CD4-positive, alpha-beta T cell treated with Interleukin-6 for 4 hours (primary cell): ENCODE measurements around the gene CACNG7.
"Not testable (repeated sequence)": the region's sequence is repeated elsewhere in the genome, so short reads cannot be mapped to it uniquely, and the experiment has no call there.

ENCODE experiments used
- DNase-seq: peaks from one replicate; pipeline ENCODE4 v3.0.0-alpha.2; 2020; ENCODE audit warnings: mixed read lengths

CACNG7 gene

DNA sequence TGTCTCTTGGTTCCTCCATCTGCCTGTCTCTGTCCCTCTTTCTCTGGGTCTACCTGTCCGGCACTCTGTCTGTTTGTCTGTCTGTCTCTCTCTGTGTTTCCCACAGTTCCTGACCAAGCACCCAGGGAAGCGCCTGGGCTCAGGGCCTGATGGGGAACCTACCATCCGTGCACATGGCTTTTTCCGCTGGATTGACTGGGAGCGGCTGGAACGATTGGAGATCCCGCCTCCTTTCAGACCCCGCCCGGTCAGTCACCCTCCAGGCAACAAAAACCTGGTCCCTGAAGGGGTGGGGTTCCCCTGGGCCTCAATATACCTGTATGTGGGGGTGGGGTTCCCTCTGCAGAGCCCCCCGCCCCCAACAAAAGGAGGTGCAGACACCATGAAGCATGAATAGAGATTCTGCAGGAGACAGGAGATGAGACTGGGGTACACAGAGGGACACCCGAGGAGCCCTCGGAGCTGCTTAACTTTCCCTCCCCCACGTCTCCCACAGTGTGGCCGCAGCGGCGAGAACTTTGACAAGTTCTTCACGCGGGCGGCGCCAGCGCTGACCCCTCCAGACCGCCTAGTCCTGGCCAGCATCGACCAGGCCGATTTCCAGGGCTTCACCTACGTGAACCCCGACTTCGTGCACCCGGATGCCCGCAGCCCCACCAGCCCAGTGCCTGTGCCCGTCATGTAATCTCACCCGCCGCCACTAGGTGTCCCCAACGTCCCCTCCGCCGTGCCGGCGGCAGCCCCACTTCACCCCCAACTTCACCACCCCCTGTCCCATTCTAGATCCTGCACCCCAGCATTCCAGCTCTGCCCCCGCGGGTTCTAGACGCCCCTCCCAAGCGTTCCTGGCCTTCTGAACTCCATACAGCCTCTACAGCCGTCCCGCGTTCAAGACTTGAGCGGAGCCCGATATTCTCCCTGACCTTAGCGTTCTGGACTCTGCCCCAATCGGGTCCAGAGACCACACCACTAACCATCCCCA lies 2.6 kb upstream of the CACNG7 start:
- DNase-seq: peak; percentile 73

DNA sequence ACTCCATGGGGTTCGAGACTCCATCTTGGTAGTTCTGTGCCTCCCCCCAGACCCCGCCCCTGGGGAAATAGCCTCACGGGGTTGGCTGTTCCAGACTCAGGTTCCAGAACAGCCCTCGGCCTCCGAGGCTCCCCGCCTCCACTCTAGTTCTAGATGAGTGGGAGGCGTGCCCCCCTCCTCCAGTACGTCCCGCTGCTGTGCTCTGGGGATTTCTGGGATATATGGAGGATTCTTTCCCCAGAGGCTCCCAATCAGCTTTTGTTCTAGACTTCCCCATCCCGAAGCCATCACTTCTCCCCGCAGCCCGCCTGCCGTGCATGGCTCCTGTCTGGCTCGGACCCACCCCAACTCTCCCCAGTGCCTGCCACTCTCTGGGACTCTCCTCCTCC lies 1.9 kb upstream of the CACNG7 start:
- no peak for DNase-seq

DNA sequence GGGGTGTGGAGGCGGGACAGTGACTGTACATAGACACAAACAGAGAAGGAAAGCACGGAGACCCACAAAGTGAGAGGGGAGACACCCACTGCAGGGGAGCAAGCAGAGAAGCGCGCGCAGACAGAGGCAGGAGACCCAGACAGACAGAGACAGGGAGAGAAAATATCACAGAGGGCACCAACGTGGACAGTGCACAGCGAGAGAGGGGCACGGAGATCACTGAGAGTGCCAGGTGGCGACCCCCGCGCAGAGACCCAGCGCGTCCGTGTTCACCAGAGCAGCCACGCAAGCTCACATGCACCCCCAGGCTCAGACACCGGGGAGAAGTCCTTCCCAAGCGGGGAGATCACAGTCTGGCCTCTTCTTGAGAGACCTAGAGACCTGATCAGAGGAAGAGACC lies 1.4 kb upstream of the CACNG7 start:
- no peak for DNase-seq

DNA sequence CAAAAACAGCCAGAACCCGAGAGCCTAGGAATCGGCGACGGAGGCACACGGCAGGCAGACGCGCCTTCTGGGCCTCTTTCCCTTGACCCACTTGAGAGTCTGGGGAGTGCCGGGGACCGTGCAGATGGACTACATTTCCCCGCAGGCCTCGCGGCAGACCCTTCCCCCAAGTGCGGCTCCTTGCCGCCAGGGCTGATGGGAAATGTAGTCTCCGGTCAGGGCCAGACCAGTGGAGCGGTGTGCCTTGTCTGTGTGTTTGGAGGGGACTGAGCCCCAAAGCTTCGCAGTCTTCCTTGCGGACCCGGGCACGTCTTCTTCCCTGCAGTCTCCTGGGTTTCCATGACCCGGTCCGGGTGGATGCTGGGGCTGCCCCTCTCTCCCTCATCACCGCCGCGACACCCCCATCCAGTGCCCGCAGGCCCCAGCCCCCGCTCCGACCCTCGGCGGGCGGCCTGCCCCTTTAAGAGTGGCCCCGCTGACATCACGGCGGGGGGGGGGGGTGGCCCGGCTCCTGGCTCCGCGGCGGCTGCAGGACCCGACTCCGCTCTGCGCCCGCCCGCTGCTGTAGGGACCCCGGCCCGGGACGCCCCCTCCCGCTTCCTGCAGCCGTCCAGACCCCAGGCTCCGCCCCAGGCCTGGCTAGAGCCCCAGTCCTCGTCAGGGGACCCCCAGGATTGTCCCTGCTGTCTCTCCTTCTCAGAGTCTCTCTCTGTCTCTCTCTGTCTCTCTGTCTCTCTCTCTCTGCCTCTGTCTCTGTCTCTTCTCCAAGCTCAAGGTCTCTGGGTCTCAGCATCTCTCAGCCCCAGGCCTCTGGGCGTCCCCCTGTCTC lies 758 bp upstream of the CACNG7 start:
- peak; percentile 46 for DNase-seq

DNA sequence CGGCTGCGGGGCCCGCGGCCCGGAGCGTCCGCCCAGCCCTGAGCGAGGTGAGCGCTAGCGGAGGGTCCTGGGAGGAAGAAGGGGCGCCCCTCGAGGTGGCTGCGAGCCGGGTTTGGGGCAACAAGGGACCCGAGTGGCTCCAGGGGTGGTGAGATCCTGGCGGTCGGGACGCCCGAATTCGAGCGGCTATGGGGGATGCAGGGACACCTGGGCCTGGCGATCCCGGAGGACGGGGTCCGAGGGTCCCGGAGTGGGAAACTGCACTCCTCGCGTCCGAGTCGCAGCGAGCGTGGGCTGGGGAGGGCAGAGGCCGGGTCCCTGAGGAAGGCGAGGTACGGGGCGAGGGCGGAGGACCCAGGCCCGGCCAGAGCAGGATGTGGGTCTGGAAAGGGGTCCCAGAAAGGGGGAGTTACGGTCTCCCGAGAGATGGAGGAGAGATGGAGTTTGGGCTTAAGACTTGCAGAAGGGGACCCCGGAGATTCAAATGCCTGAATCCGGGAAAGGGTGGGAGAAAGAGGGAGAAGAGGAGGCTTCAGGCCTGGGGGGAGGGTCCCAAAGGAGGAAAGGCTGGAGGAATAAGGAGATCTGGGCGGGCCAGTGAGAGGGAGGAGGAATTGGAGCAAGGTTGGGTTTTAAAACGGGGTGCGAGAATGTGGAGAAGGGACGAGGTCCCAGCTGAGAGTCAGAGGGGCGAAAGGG lies 542 bp downstream of the CACNG7 start:
- no peak for DNase-seq

DNA sequence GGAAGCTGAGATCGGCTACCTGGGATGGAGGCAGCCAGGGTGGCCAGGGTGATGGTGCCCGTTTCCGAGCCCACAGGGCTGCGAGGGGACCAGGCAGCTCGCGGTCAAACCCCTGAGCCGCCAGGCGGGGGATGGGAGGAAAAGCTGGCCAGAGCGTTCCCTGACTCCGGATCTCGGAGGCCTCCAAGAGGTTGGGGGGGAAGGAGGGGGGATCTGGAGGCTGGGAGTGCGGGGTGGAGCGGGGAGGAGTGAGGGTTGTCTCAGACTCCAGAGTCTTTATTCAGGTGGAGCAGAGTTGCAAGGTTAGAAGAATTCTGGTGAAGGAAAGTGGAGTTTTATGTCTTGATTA lies 1.1 kb downstream of the CACNG7 start:
- no peak for DNase-seq

DNA sequence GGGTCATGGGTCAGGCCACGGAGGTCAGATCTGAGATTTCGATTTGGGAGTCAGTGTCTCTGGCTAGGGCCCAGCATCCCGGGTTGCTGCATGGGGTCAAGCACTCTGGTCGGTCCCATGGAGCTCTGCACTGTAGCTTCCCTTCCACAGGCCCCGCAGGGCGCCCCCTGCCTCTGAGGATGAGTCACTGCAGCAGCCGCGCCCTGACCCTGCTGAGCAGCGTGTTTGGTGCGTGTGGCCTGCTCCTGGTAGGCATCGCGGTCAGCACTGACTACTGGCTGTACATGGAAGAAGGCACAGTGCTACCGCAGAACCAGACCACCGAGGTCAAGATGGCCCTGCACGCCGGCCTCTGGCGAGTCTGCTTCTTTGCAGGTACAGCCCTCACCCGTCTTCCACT lies 3.6 kb downstream of the CACNG7 start:
- no peak for DNase-seq

DNA sequence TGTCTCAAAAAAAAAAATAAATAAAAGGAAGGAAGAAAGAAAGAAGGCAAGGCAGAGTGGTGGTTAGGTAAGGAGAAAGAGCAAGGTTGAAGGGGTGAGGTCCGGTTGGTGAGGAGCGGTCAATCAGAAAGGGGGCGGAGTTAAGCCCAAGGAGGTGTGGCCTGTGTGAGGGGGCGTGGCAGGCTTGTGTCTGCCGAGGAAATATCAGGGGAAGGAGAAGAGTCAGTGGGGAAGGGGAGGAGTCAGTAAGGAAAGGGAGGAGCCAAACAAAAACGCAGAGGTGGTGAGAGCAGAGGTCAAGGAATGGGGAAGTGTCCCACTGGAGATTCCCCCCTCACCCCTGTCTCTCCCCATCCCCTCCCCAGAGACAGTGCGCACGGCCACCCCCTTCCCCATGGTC lies 5.9 kb downstream of the CACNG7 start:
- DNase-seq: no peak

DNA sequence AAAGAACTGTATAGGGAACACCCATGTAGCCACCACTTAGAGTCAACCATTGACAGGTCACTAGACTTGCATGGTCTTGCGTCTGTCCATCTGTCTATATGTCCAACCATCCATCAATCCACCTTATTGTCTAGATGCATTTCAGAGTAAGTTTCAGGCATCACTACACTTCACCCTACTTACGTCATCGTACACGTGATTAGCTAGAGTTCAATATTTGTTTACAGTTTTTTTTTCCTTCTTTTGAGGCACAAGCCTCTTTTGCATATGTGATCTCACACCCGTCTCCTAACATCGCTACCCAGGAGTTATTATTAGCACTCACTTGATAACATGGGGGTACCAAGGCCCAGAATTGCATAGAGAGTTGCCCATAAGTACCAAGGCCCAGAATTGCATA lies 6.9 kb downstream of the CACNG7 start:
- DNase-seq: no peak

DNA sequence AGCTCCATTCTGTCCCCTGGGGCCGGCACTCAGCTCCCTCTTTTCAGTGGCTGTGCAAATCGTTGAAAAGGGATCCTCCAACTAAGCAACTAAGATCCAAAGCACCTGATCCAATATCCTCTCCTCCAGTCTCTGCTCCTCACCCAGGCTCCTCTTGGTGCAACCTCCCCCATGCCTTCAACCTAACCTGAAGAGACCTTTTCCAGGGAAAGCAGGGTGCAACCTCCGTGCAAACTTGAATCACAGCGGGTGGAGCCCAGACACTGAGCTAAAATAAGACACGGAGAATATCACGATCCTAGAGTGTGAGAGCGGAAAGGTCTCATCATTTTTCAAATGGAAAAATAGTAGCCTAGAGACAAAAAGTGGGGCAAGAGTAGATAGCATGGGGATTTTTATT lies 8.3 kb downstream of the CACNG7 start:
- DNase-seq: no peak

DNA sequence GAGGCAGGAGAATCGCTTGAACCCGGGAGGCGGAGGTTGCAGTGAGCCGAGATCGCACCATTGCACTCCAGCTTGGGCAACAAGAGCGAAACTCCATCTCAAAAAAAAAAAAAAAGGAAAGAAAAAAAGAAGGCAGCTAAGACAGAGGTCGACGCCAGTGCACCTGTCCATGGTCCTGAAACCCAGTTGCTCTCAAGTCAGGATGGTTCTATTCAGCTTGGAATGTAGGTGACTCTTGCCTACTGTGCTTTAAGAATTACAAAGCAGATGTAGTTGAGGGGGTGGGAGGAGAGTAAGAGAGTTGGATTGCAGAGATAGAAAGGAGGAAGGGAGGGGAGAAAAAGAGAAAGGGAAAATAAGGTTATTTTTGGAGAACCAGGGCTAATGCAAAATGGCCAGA lies 18.7 kb downstream of the CACNG7 start:
- DNase-seq: peak; percentile 41

DNA sequence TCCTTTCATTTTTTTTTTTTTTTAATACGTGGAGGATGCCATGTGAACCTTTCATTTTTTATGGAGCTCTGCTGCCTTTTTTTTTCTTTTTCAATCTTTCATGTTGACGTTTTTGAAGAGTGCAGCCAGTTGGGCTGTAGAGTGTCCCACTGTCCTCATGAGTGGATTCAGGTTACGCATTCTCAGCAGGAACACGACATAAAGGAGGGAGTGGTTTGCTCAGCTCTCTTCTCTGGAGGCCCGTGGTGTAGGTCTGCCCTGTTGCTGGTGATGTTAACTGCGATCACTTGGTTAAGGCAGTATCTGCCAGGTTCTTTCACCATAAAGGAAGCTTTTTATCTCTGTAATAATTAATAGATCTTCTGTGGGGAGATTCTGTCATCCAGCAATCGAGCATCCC lies 27.0 kb downstream of the CACNG7 start:
- DNase-seq: no peak

DNA sequence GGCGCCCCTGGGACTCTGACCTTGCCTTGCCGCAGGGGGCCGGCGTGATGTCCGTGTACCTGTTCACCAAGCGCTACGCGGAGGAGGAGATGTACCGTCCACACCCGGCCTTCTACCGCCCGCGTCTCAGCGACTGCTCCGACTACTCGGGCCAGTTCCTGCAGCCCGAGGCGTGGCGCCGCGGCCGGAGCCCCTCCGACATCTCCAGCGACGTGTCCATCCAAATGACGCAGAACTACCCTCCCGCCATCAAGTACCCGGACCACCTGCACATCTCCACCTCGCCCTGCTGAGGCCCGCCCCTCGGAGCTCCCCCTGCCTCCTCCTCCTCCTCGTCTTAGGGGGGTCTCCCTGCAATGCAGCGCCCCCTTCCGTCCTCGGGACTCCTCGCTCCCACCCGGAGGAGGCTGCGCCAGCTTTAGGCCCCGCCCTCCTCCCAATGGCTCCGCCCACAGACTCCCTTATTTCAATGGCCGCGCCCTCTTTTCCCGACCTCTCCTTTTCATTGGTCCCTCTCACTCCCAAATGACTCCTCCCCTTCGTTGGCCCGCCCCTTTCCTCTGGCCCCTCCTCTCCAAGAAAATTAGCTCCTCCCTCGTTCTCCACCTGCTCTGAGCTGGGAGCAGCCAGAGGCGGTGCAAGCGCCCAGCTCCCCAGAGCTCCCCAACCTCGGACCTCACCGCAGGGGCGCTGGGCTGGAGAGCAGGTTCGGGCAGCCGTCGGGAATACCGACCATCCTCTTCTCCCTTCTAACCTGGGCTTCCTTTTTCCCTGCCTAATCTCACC lies 33.1 kb downstream of the CACNG7 start:
- DNase-seq: no peak

DNA sequence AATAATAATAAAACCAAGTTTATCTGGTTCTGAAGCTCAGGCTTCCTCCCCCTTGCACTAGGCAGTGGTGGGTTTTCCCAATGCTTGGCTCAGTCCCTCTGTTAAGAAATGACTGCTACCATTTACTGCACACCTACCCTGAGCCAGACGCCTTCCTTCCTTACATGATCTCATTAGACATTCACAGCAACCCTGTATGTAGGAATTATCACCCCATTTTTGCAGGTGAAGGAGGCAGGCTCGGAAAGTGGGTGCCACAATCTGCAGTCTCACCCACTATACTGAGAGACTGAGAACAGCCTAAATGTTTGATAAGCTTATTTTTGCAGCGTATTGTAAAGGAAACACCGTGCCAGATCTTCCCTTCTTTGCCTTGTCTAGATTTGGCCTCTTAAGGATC lies 35.3 kb downstream of the CACNG7 start:
- no peak for DNase-seq

DNA sequence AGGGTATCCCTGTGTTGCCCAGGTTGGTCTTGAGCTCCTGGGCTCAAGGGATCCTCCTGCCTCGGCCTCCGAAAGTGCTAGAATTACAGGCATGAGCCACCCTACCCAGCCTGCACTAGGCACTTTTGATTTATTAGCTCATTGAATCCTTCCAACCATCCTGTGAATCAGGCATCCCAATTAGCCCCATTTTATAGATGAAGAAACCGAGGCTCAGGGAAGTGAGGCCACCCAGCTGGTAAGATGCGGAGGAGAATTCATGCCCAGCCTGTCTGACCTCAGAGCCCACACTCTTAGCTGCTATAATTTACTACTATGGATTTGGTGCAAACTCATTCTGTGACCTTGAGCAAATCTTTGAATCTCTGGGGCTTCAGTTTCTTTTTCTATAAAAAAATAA lies 35.9 kb downstream of the CACNG7 start:
- no peak for DNase-seq

DNA sequence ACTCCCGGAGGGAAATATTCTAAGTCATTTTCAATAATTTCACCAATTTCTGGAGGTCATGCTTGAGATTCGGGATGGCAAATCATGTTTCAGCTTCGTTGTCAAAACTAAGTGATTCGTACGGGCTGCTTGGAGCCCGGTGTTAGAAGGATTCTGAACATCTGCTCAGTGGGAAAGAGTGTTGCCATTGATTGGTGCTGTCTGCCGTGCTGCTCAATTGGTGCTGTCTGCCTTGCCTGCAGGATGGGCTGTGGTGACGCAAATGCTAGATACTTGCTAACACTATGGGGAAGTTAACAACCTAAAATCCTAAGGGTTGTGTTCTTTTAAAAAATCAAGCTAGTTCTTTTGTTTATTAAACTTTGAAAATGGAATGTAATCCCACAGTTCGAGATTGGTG lies 36.4 kb downstream of the CACNG7 start:
- DNase-seq: no peak

DNA sequence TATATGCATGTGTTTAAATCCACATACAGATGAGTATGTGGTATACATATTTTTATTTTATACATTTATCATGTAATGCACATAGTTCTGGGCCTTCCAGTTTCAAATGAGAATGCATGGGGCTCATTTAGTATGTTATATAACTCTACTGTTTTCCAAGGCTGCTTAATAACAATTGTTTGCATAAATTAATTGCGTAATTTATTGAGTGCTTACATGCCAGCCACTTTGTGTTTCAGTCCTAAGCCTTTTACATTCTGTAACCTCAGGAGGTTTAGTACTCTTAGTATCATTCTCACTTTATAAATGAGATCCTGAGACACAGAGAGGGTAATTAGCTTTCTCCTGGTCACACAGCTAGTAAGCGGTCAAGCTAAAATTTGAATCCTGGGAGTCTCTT lies 36.9 kb downstream of the CACNG7 start:
- DNase-seq: no peak

DNA sequence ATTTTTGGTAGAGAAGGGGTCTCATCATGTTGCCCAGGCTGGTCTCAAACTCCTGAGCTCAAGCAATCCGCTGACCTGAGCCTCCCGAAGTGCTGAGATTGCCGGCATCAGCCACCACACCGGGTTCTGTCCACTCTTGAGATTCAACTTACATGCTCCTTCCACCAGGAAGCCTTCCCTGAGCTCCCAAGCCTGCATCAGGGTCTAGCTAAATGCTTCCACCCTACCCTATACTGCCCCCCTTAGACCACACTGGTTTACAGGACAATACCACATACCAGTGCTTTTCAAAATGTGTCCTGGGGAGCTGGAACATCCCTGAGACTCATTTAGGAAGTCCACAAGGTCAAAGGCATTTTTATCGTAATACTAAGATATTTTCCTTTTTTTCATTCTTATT lies 38.5 kb downstream of the CACNG7 start:
- DNase-seq: no peak

DNA sequence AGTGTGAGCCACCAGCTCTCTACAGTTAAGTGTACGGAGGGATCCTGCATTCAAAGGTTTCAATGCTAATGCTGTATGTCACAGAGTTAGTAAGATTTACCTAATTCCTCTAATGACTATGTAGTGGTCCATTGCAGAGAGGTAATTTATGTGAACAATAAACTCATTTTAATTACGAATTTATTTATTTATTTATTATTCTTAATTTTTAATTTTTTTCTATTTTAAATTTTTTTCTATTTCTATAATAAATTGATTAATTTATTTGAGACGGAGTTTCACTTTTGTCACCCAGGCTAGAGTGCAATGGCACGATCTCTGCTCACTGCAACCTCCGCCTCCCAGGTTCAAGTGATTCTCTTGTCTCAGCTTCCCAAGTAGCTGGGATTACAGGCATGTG lies 39.5 kb downstream of the CACNG7 start:
- not testable (repeated sequence) for DNase-seq

DNA sequence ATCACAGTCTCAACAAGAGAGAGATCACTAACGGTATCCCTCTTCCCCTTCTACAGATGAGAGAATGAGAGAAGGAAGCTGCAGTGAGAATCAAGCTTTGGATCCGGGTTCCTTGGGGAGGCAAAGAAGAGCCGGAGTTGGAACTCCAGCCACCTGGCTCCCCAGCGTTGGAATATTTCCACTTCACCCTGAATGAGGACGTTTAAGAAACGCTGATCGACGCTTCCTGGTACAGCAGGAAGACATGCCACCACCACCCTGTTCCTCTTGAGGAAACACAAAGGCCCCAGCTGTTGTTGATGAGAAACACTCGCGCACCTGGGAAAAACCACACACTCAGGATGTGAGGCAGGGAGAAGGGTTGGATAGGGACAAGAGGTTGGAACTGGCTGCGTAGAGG lies 42.4 kb downstream of the CACNG7 start:
- DNase-seq: no peak

DNA sequence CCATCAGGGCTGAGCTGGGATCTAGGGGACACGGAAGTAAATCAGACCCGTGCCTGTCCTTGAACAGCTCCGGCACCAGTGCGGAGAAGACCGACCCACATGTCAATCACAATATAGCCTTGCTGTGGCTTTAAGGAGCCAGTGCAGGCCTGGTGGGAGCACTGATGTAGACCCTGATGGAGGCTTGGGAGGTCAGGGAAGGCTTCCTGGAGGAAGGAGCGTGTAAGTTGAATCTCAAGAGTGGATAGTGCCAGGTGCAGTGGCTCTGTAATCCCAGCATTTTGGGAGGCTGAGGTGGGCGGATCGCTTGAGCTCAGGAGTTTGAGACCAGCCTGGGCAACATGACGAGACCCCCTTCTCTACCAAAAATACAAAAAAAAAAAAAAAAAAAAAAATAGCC lies 42.9 kb downstream of the CACNG7 start:
- DNase-seq: no peak

DNA sequence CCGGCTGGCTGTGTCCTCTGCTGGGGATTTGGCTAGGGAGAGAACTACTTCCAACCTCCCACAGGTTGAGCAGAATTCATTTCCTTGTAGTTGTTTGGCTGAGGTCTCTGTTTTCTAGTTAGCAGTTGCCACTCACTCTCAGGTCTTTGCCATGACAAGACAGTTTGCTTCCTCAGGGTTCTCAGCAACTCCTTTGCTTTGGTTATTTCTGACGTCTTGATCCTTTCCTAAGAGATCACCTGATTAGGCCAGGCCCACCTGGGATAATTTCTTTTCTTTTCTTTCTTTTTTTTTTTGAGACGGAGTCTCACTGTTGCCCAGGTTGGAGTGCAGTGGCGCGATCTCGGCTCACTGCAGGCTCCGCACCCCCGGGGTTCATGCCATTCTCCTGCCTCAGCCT lies 44.3 kb downstream of the CACNG7 start:
- DNase-seq: no peak
